ENCODE measurements around the gene TAOK3. TPM values are rescaled to one million over a fixed set of nuclear protein-coding genes. Genes with fewer than 3 reads are reported as not detected.
"Not testable (repeated sequence)": the region's sequence is repeated elsewhere in the genome, so short reads cannot be mapped to it uniquely, and the experiment has no call there.

TAOK3 gene
- total RNA-seq, 1 experiment from 2014 or later, result 3.5 TPM

- not testable (repeated sequence) for H3K4me3 ChIP-seq (ENCODE audit: insufficient read depth, low read depth, low read length); H3K36me3 ChIP-seq (replicated peaks; ENCODE audit: control insufficient read depth, insufficient read depth, low read length); H3K27me3 ChIP-seq (ENCODE audit: control insufficient read depth, insufficient read depth, low read length); DNase-seq
These were observed 64.7 kb downstream of the TAOK3 start for GRCh38 chr12:118308006-118308405.

GRCh38 chr12:118307069-118307954 lies 65.4 kb downstream of the TAOK3 start:
- Histone ChIP-seq H3K4me3 (ENCODE audit: insufficient read depth, low read depth, low read length) (no peak overlapping the region), H3K36me3 (replicated peaks; ENCODE audit: control insufficient read depth, insufficient read depth, low read length) (no peaks in the 10 kb centered on the region), H3K27me3 (ENCODE audit: control insufficient read depth, insufficient read depth, low read length) (no peaks in the 10 kb centered on the region)
- DNase-seq, result no peak

DNA sequence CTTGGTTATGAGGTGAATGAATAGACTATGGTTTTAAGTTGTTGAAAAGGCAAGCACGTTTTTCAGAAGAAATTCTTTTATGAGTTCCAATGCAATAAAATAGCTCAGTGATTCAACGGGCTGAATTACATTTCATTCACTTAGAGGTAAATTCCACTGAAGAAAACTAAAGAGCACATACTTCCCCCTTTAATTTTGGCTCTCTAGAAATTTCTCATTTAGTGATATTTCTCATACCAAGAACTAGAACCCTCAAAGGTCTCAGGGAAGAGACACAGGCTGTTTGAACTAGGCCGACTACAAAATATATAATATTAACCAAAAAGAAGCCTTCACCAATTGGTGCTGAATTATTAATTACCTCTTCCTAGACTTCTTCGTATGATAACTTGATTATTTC lies 68.6 kb downstream of the TAOK3 start:
- DNase-seq, result no peak
- H3K4me3 ChIP-seq (ENCODE audit: insufficient read depth, low read depth, low read length), result no peak overlapping the region
- H3K27me3 ChIP-seq (ENCODE audit: control insufficient read depth, insufficient read depth, low read length), result no peaks in the 10 kb centered on the region
- no peaks in the 10 kb centered on the region for H3K36me3 ChIP-seq (replicated peaks; ENCODE audit: control insufficient read depth, insufficient read depth, low read length)

- DNase-seq, result no peak
- Histone ChIP-seq H3K4me3 (ENCODE audit: insufficient read depth, low read depth, low read length) (no peak overlapping the region), H3K36me3 (replicated peaks; ENCODE audit: control insufficient read depth, insufficient read depth, low read length) (no peaks in the 10 kb centered on the region), H3K27me3 (ENCODE audit: control insufficient read depth, insufficient read depth, low read length) (no peaks in the 10 kb centered on the region)
These were observed 70.7 kb downstream of the TAOK3 start for GRCh38 chr12:118302053-118302452.

DNA sequence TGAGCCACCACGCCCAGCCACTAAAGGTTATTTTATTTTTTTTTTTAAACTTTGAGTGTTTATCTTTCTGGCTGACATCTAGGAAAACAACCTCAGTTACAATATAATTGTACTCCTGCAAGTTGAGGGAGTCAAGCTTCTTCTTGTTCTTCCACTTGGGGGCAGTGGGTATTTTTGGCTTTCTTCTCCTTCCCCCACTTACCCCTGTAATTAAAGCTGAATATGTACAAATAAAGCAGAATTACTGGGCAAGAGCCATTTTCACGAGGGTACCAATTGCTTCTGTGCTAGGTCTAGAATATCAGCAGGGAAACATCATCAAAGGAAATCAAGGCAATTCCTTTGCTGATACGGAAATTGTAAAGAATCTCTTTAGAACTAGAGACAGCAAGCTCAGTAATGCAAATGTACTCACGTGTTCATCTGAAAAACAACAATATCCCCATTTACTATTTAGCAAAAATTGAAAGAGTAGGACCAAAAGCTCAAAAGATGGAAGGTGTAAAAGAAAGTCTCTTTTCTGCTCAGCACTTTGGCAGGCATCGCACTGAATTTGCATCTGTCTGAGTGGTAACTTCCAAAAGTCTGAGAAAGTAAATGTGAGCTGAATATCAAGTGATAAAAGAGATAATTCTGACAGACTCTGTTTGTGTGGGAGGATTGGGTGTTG lies 72.8 kb downstream of the TAOK3 start:
- no peak for DNase-seq
- no peaks in the 10 kb centered on the region for H3K27me3 ChIP-seq (ENCODE audit: control insufficient read depth, insufficient read depth, low read length)
- no peak overlapping the region for H3K4me3 ChIP-seq (ENCODE audit: insufficient read depth, low read depth, low read length)
- no peaks in the 10 kb centered on the region for H3K36me3 ChIP-seq (replicated peaks; ENCODE audit: control insufficient read depth, insufficient read depth, low read length)

GRCh38 chr12:118297284-118297683 lies 75.4 kb downstream of the TAOK3 start:
- Histone ChIP-seq H3K4me3 (ENCODE audit: insufficient read depth, low read depth, low read length) (no peak overlapping the region), H3K36me3 (replicated peaks; ENCODE audit: control insufficient read depth, insufficient read depth, low read length) (no peaks in the 10 kb centered on the region), H3K27me3 (ENCODE audit: control insufficient read depth, insufficient read depth, low read length) (no peaks in the 10 kb centered on the region)
- DNase-seq, result no peak

- H3K27me3 ChIP-seq (ENCODE audit: control insufficient read depth, insufficient read depth, low read length), result no peaks in the 10 kb centered on the region
- DNase-seq, result no peak
- no peak overlapping the region for H3K4me3 ChIP-seq (ENCODE audit: insufficient read depth, low read depth, low read length)
- H3K36me3 ChIP-seq (replicated peaks; ENCODE audit: control insufficient read depth, insufficient read depth, low read length), result no peaks in the 10 kb centered on the region
These were observed 79.9 kb downstream of the TAOK3 start for GRCh38 chr12:118292836-118293235.

- H3K4me3 ChIP-seq (ENCODE audit: insufficient read depth, low read depth, low read length), result no peak overlapping the region
- DNase-seq, result no peak
These were observed 82.6 kb downstream of the TAOK3 start for GRCh38 chr12:118290130-118290529.

GRCh38 chr12:118288174-118288573 lies 84.5 kb downstream of the TAOK3 start:
- Histone ChIP-seq H3K4me3 (ENCODE audit: insufficient read depth, low read depth, low read length) (no peak overlapping the region), H3K36me3 (replicated peaks; ENCODE audit: control insufficient read depth, insufficient read depth, low read length) (no peaks in the 10 kb centered on the region)

More at GRCh38 chr12:118290130-118290529, 82.6 kb downstream of the TAOK3 start:
- Histone ChIP-seq H3K36me3 (replicated peaks; ENCODE audit: control insufficient read depth, insufficient read depth, low read length) (no peaks in the 10 kb centered on the region), H3K27me3 (ENCODE audit: control insufficient read depth, insufficient read depth, low read length) (no peaks in the 10 kb centered on the region)

GRCh38 chr12:118287728-118288127 lies 85.0 kb downstream of the TAOK3 start:
- DNase-seq, result no peak
- Histone ChIP-seq H3K27me3 (ENCODE audit: control insufficient read depth, insufficient read depth, low read length) (no peaks in the 10 kb centered on the region), H3K36me3 (replicated peaks; ENCODE audit: control insufficient read depth, insufficient read depth, low read length) (no peaks in the 10 kb centered on the region), H3K4me3 (ENCODE audit: insufficient read depth, low read depth, low read length) (no peak overlapping the region)

More at GRCh38 chr12:118288174-118288573, 84.5 kb downstream of the TAOK3 start:
- no peaks in the 10 kb centered on the region for H3K27me3 ChIP-seq (ENCODE audit: control insufficient read depth, insufficient read depth, low read length)
- DNase-seq, result no peak

DNA sequence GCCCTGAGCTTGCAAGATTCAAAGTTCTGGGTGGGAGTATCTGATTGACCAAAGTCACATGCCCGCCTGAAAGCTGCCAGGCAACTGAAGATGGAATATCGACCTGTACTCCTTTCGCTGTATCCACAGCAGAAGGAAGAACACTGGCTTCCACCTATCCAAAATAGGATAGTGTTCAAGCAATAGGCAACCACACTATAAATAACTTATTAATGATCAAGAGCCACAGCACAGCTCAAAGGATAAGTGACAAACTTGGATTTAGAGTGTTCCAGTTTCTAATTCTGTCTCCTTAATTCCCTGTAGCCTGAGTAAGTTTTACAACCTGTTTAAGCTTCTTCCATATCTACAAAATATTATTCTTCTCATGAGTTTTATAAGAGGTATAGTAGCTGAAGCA lies 89.9 kb downstream of the TAOK3 start:
- H3K27me3 ChIP-seq (ENCODE audit: control insufficient read depth, insufficient read depth, low read length), result no peaks in the 10 kb centered on the region
- H3K4me3 ChIP-seq (ENCODE audit: insufficient read depth, low read depth, low read length), result no peak overlapping the region
- no peaks in the 10 kb centered on the region for H3K36me3 ChIP-seq (replicated peaks; ENCODE audit: control insufficient read depth, insufficient read depth, low read length)
- DNase-seq, result no peak

- DNase-seq; H3K36me3 ChIP-seq (replicated peaks; ENCODE audit: control insufficient read depth, insufficient read depth, low read length); H3K4me3 ChIP-seq (ENCODE audit: insufficient read depth, low read depth, low read length); H3K27me3 ChIP-seq (ENCODE audit: control insufficient read depth, insufficient read depth, low read length): not testable (repeated sequence)
These were observed 94.4 kb downstream of the TAOK3 start for GRCh38 chr12:118278288-118278687.

GRCh38 chr12:118274066-118274465 lies 98.6 kb downstream of the TAOK3 start:
- H3K36me3 ChIP-seq (replicated peaks; ENCODE audit: control insufficient read depth, insufficient read depth, low read length), result no peaks in the 10 kb centered on the region
- no peaks in the 10 kb centered on the region for H3K27me3 ChIP-seq (ENCODE audit: control insufficient read depth, insufficient read depth, low read length)
- DNase-seq, result no peak
- H3K4me3 ChIP-seq (ENCODE audit: insufficient read depth, low read depth, low read length), result no peak overlapping the region

- H3K36me3 ChIP-seq (replicated peaks; ENCODE audit: control insufficient read depth, insufficient read depth, low read length), result no peaks in the 10 kb centered on the region
- no peak for DNase-seq
- no peaks in the 10 kb centered on the region for H3K27me3 ChIP-seq (ENCODE audit: control insufficient read depth, insufficient read depth, low read length)
- no peak overlapping the region for H3K4me3 ChIP-seq (ENCODE audit: insufficient read depth, low read depth, low read length)
These were observed 100.8 kb downstream of the TAOK3 start for GRCh38 chr12:118271770-118272417.

DNA sequence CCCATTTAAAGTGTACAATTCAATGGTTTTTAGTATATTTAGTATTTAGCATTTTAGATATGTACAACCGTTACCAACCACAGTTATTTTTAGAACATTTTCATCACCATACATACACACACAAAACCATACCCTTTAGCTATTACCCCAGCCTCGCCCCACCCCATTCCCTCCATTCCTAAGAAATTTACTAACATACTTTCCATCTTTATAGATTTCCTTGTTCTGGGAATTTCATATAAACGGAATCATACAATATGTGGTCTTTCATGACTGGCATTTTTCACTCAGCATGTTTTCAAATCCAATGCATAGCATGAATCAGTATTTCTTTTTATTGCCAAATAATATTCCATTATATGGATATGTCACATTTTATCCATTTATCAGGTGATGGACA lies 101.5 kb downstream of the TAOK3 start:
- H3K27me3 ChIP-seq (ENCODE audit: control insufficient read depth, insufficient read depth, low read length), result no peaks in the 10 kb centered on the region
- DNase-seq, result no peak
- no peaks in the 10 kb centered on the region for H3K36me3 ChIP-seq (replicated peaks; ENCODE audit: control insufficient read depth, insufficient read depth, low read length)
- H3K4me3 ChIP-seq (ENCODE audit: insufficient read depth, low read depth, low read length), result no peak overlapping the region
